Keratinocyte (primary cell): Measurements from ENCODE around the gene MX1. TPM values are rescaled to one million over a fixed set of nuclear protein-coding genes. Genes with fewer than 3 reads are reported as not detected.

ENCODE experiments used
- DNase-seq: peaks from one replicate; pipeline ENCODE4 v3.0.0-alpha.2; 2011; ENCODE audit warnings: low read depth, missing footprints, low spot score
- FAIRE-seq: peaks from 2 replicates; lab custom pipeline; 2011; peaks lifted over from hg19 to GRCh38; lab: Jason Lieb, UNC
- H2AFZ ChIP-seq: 2 replicates; pipeline ENCODE4 v1.6.0; 2012; ENCODE audit warnings: low read length, control low read depth, inconsistent platforms; ENCODE audit not compliant: control insufficient read depth
- H3K27ac ChIP-seq: 2 replicates; pipeline ENCODE4 v1.5.1; 2011; ENCODE audit warnings: low read length; ENCODE audit not compliant: control insufficient read depth, insufficient read depth
- H3K27me3 ChIP-seq: 3 replicates; pipeline ENCODE4 v1.6.0; 2011; ENCODE audit warnings: low read length; ENCODE audit not compliant: control insufficient read depth, insufficient read depth; ENCODE audit errors: extremely low read depth
- H3K36me3 ChIP-seq, 2 experiments: 2 replicates in 1 of 2; 3 replicates in 1 of 2; pipeline ENCODE4 v1.5.1; 2011; ENCODE audit warnings: low read length in 2 of 2, mild to moderate bottlenecking in 1 of 2; ENCODE audit not compliant: control insufficient read depth in 2 of 2, insufficient read depth in 2 of 2; ENCODE audit errors: extremely low read depth in 1 of 2
- H3K4me1 ChIP-seq: 3 replicates; pipeline ENCODE4 v1.5.1; 2011; ENCODE audit warnings: low read length; ENCODE audit not compliant: control insufficient read depth, insufficient read depth; ENCODE audit errors: extremely low read depth
- H3K4me2 ChIP-seq: 3 replicates; pipeline ENCODE4 v1.6.0; 2011; ENCODE audit warnings: low read depth, low read length; ENCODE audit not compliant: control insufficient read depth, insufficient read depth; ENCODE audit errors: extremely low read depth
- H3K4me3 ChIP-seq, 3 experiments: fragments of 200-600 bp in 1 of 3; sonication (generic) in 1 of 3; 2 replicates in 2 of 3; 3 replicates in 1 of 3; pipeline ENCODE4 v1.5.1; 2011 to 2016; ENCODE audit warnings: low read length in 3 of 3, mild to moderate bottlenecking in 3 of 3, control low read depth in 2 of 3, inconsistent platforms in 1 of 3, low read depth in 1 of 3, mixed read lengths in 1 of 3, mixed run types in 1 of 3, moderate library complexity in 1 of 3; ENCODE audit not compliant: control insufficient read depth in 2 of 3, insufficient read depth in 2 of 3; ENCODE audit errors: extremely low read depth in 1 of 3
- H3K79me2 ChIP-seq: 2 replicates; pipeline ENCODE4 v1.6.0; 2012; ENCODE audit warnings: low read length; ENCODE audit not compliant: control insufficient read depth, insufficient read depth
- H3K9ac ChIP-seq: 3 replicates; pipeline ENCODE4 v1.6.0; 2011; ENCODE audit warnings: low read length; ENCODE audit not compliant: control insufficient read depth, insufficient read depth; ENCODE audit errors: extremely low read depth
- H3K9me1 ChIP-seq: 3 replicates; pipeline ENCODE4 v1.6.0; 2011; ENCODE audit warnings: low read length; ENCODE audit not compliant: control insufficient read depth, insufficient read depth; ENCODE audit errors: extremely low read depth
- H3K9me3 ChIP-seq: 2 replicates; pipeline ENCODE4 v1.5.1; 2012; ENCODE audit warnings: low read depth, low read length; ENCODE audit not compliant: control insufficient read depth
- H4K20me1 ChIP-seq: 3 replicates; pipeline ENCODE4 v1.6.0; 2011; ENCODE audit warnings: low read length; ENCODE audit not compliant: control insufficient read depth, insufficient read depth; ENCODE audit errors: extremely low read depth
- EZH2 ChIP-seq: IDR thresholded peaks from one replicate; pipeline ENCODE4 v1.6.1; 2012; ENCODE audit warnings: inconsistent platforms, mild to moderate bottlenecking, low read length, moderate library complexity
- dilution Hi-C: fragments of 300-500 bp; cut with MboI; formaldehyde crosslinking; loops from one replicate; pipeline ENCODE4 v1.7.0; 2020; ENCODE audit warnings: low sequenced_read_pairs; ENCODE audit not compliant: extremely low pct_ligation_motif_present
- polyA plus RNA-seq, 5 experiments: library from polyadenylated mRNA; depleted of rRNA in 3 of 5; stranded (reverse) in 3 of 5; stranded (forward) in 1 of 5; unstranded in 1 of 5; fragments of >200 nt; gene quantifications; 1 replicate in 1 of 5; 2 replicates in 3 of 5; 3 replicates in 1 of 5; pipeline versions ENCODE4 v1.2.1 to v1.2.3, GENCODE V29; 2011 to 2012; ENCODE audit warnings: missing spikeins in 2 of 5, low read depth in 1 of 5, low replicate concordance in 1 of 5
- TF ChIP-seq, protein P1 (sequence below), 3 experiments: IDR thresholded peaks in 1 of 3; conservative IDR thresholded peaks in 1 of 3; optimal IDR thresholded peaks in 1 of 3; 2 replicates in 2 of 3; 3 replicates in 1 of 3; pipeline versions ENCODE3 to v1.5.1; 2011; ENCODE audit warnings: low read length in 3 of 3, mild to moderate bottlenecking in 3 of 3, moderate library complexity in 2 of 3, control low read depth in 1 of 3, inconsistent platforms in 1 of 3; ENCODE audit not compliant: insufficient read depth in 2 of 3; ENCODE audit errors: extremely low read depth in 1 of 3

Gene MX1
- polyA plus RNA-seq, 1 donor (not counting 4 experiments of a cell fraction or from before 2014, with no cell fraction given), result 151 TPM

DNA sequence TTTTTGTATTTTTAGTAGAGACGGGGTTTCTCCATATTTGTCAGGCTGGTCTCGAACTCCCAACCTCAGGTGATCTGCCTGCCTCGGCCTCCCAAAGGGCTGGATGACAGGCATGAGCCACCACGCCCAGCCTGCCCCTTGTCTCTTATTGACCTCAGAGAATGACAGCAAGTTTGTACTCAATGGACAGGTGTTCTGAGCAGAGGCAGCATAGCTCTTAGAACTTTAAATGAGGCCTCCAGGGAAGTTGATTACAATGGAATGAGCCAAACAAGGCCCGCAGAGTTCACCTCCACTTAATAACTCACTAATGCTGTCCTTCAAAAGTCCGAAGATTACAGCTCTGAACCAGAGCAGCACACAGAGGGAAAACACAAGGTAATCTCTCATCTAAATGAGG is 71.0 kb downstream of the MX1 start:
- Histone ChIP-seq H3K9me1 (no peaks in the 10 kb centered on the region), H3K4me2 (no peak overlapping the region), H3K27ac (no peak overlapping the region), H3K36me3 (no peaks in the 10 kb centered on the region), H3K27me3 (peaks cover 11% of the 10 kb centered on the region), H4K20me1 (no peaks in the 10 kb centered on the region), H3K4me3 (no peak overlapping the region), H3K4me1 (no peaks in the 10 kb centered on the region), H3K79me2 (no peaks in the 10 kb centered on the region), H2AFZ (no peak overlapping the region), H3K9me3 (no peaks in the 10 kb centered on the region), H3K9ac (no peak overlapping the region)
- dilution Hi-C loops, result no loop called here
- TF ChIP-seq, protein P1, sequence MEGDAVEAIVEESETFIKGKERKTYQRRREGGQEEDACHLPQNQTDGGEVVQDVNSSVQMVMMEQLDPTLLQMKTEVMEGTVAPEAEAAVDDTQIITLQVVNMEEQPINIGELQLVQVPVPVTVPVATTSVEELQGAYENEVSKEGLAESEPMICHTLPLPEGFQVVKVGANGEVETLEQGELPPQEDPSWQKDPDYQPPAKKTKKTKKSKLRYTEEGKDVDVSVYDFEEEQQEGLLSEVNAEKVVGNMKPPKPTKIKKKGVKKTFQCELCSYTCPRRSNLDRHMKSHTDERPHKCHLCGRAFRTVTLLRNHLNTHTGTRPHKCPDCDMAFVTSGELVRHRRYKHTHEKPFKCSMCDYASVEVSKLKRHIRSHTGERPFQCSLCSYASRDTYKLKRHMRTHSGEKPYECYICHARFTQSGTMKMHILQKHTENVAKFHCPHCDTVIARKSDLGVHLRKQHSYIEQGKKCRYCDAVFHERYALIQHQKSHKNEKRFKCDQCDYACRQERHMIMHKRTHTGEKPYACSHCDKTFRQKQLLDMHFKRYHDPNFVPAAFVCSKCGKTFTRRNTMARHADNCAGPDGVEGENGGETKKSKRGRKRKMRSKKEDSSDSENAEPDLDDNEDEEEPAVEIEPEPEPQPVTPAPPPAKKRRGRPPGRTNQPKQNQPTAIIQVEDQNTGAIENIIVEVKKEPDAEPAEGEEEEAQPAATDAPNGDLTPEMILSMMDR (optimal IDR thresholded peaks at IDR 0.05 in 1 of 3, IDR thresholded peaks at IDR 0.05 in 1 of 3, conservative IDR thresholded peaks at IDR 0.05 in 1 of 3; ENCODE audit: extremely low read depth in 1 of 3, insufficient read depth in 2 of 3, low read length in 3 of 3), result no peak
- TF ChIP-seq EZH2, result no peak
- FAIRE-seq, result no peak
- DNase-seq, result no peak

GRCh38 chr21:41497788-41498187 is 71.7 kb downstream of the MX1 start:
- no peak overlapping the region for H3K4me2 ChIP-seq
- no peak overlapping the region for H3K27ac ChIP-seq
- dilution Hi-C loops, result no loop called here
- no peaks in the 10 kb centered on the region for H4K20me1 ChIP-seq
- H2AFZ ChIP-seq, result no peak overlapping the region
- DNase-seq (no peak), FAIRE-seq (no peak)
- TF ChIP-seq, protein P1 (optimal IDR thresholded peaks at IDR 0.05 in 1 of 3, IDR thresholded peaks at IDR 0.05 in 1 of 3, conservative IDR thresholded peaks at IDR 0.05 in 1 of 3; ENCODE audit: extremely low read depth in 1 of 3, insufficient read depth in 2 of 3, low read length in 3 of 3), result no peak
- no peak for TF ChIP-seq EZH2
- H3K9ac ChIP-seq, result no peak overlapping the region
- no peaks in the 10 kb centered on the region for H3K36me3 ChIP-seq
- no peaks in the 10 kb centered on the region for H3K9me1 ChIP-seq
- no peaks in the 10 kb centered on the region for H3K4me1 ChIP-seq
- H3K9me3 ChIP-seq, result no peaks in the 10 kb centered on the region
- no peaks in the 10 kb centered on the region for H3K79me2 ChIP-seq
- peaks cover 11% of the 10 kb centered on the region for H3K27me3 ChIP-seq
- H3K4me3 ChIP-seq, result no peak overlapping the region
